DMS153 (cell line): Measurements from ENCODE around the gene ALG3.

Source experiments
- DNase-seq: peaks from one replicate; lab custom pipeline; 2025; lab: John Stamatoyannopoulos, UW

Gene ALG3

GRCh38 chr3:184234671-184235380 lies 13.9 kb downstream of the ALG3 start:
- no peak for DNase-seq

DNA sequence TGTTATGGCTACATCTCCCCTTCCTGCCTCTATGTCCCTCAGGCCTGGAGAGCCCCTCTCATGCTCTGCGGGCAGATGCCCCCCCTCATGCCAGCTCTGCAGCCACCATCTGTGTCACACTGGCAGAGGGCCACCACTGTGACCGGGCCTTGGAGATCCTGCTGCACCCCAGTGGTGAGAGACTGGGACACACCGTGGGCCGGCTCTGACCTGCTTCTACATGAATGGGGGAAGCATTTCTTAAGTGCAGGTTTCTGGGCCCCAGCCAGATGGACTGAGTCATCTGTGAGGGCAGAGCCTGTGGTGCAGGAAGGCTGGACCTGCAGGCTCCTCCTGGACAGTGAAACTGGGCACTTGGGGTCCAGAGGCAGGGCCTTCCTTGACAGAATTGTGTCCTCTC lies 14.5 kb downstream of the ALG3 start:
- DNase-seq: no peak

DNA sequence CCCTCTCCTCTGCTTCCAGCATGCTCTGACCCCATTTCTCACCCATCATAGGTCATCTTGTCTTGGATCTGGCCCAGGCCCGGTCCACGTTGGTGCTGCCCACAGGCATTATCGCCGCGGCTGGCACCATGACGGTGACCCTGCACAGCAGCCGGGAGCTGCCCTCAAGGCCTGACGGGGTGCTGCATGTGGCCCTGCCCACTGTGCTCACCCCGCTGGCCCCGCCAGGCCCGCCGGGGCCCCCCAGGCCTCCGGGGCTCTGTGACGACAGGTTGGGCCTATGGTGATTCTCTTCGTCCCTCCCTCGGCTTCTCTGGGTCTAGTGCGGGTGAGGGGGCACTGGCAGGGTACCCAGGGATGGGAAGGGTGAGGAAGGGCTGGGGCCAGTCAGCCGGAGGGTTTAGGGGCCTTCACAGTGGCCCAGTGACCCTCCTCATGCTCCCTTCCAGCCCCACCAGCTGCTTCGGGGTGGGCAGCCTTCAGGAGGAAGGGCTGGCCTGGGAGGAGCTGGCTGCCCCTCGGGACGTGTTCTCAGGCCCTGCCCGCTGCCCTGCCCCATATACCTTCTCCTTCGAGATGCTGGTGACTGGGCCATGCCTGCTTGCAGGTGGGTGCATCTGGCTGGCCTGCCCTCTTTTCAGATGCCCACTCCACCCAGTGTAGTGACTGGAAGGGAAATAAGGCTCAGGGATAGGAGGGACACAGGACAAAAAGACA lies 15.5 kb downstream of the ALG3 start:
- DNase-seq: no peak

GRCh38 chr3:184231671-184232070 lies 17.1 kb downstream of the ALG3 start:
- DNase-seq: no peak

DNA sequence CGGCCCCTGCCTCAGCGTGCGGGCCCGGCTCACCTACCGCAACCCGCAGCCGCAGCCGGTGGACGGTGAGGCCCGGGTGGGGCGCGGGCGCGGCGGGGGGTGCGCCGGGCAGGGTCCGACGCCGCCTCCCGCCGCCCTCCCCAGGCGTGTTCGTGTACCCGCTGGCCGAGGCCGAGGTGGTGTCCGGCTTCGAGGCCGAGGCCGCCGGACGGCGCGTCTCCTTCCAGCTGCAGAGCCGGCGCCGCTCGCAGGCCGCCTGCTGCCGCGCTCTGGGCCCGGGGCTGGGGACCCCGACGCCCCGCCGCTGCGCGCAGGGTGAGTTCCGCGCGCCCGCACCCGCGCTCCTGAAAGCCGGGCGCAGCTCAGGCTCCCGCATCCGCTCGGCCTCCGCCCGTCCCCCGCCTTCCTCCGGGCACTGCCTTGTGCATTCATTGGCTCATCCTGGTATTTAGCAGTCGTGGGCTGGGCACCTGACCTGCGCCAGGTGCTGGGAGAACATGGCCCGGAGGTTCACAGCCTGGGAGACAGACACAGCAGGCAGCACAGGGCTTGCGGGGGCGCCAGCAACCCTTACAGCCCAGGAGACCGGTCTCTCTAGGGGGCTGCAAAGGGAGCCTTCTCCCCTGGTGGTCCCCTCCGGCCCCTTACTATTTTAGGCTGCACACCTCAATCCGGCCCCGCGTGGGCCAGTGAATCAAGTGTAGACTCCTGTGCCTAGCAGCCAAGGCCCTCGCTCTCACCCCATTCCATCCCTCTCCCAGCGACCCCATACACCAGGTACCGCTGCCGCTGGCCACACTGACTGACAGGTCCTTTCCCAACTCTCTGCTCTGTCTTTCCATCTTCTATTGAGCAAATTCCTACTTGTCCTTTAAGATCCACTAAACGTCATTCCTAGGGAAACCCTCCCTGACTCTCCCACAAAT lies 17.9 kb downstream of the ALG3 start:
- peak; percentile 46 for DNase-seq

- DNase-seq: no peak
Measured at GRCh38 chr3:184230081-184230602, 18.6 kb downstream of the ALG3 start.

DNA sequence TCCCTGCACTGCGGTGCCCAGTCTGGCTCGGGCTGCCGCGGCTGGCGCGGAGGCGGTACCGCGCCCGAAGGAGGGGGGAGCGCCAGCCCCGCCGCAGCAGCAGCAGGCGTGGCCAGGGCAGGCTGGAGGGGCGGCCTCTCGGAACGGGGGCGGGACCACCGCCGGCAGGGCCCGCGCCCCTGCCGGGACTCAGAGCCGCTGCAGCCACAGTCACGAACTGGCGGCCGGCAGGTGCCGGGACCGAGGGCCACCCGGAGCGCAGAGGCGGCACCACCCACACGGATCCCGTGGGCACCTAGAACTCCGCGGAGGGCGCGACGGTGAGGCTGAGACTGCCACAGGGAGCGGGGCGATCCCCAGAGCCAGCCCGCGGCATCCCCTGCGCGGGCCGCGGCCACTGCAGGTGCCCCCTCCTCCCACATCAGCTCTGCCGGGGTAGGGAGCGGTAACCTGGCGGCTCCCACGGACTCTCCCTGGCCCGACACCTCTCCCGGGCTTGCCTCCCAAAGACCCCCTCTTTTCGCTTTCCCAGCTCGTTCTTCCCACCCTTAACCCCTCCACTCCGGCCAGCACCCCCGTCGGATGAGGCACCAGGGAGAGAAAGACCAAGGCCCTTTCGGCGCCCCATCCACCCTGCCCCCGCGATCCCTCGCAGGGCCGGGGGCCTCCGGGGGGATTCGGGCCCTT lies 19.2 kb downstream of the ALG3 start, which contains the start of gene VWA5B2:
VWA5B2 (plus strand) TSS at position 192 of the 687 bp plus-strand sequence. CDS start 944 bp downstream, outside the sequence.
- peak; percentile 26 for DNase-seq

DNA sequence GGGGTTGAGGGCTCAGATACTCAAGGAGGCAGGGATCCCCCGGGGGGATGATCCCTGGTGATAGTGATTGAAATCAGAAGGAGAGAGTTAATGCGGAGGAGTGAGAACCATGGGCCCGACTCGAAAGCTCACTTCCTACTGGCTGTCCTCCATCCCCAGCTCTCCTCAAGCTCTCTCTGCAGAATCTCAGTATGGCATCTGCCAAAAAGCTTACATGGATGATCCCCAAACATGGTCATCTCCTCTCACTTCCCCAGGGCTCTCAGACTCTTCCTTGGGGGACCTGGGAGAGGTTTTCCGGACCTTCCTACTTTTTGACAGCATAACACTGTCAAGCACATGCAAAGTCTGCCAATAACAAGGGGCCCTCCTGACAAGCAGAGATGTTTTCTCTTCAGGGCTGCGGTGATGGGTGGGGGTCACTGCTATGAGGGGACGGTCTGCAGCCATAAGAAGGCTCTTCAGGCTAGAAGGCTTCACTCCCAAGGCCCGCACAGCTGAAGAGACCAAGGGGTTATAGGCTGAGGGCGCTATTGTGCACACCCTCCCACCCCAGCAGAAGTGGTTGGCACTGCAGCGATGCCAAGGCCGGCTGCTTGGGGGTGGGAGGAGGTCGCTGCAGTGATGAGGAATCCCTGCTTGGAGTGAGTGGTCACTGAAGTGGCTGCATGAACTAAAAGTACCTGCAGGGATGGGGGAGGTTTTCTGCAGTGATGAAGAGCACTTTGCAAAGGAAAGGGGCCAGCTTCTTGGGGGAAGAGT lies 20.2 kb downstream of the ALG3 start:
- DNase-seq: no peak

- no peak for DNase-seq
Measured at GRCh38 chr3:184227481-184227935, 21.3 kb downstream of the ALG3 start.

- no peak for DNase-seq
Measured at GRCh38 chr3:184223946-184224345, 24.8 kb downstream of the ALG3 start.

DNA sequence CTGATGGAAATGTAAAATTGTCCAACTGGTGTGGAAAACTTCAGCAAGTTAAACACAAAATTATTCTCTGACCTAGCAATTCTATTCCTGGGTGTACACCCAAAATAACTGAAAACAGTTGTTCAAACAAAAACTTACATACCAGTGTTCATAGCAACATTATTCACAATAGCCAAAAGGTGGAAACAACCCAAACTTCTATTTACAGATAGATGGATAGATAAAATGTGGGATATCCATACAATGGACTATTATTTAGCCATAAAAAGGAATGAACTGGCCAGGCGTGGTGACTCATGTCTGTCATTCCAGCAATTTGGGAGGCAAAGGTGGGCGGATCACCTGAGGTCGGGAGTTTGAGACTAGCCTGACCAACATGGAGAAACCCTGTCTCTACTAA lies 26.2 kb downstream of the ALG3 start:
- no peak for DNase-seq

- no peak for DNase-seq
Measured at GRCh38 chr3:184218814-184219213, 29.9 kb downstream of the ALG3 start.

GRCh38 chr3:184211718-184212117 lies 37.0 kb downstream of the ALG3 start:
- no peak for DNase-seq

- no peak for DNase-seq
Measured at GRCh38 chr3:184211297-184211696, 37.5 kb downstream of the ALG3 start.

GRCh38 chr3:184209146-184209923 lies 39.4 kb downstream of the ALG3 start:
- no peak for DNase-seq

GRCh38 chr3:184203526-184203925 lies 45.2 kb downstream of the ALG3 start:
- no peak for DNase-seq

GRCh38 chr3:184200825-184201224 lies 47.9 kb downstream of the ALG3 start:
- no peak for DNase-seq

- no peak for DNase-seq
Measured at GRCh38 chr3:184198509-184198908, 50.3 kb downstream of the ALG3 start.

DNA sequence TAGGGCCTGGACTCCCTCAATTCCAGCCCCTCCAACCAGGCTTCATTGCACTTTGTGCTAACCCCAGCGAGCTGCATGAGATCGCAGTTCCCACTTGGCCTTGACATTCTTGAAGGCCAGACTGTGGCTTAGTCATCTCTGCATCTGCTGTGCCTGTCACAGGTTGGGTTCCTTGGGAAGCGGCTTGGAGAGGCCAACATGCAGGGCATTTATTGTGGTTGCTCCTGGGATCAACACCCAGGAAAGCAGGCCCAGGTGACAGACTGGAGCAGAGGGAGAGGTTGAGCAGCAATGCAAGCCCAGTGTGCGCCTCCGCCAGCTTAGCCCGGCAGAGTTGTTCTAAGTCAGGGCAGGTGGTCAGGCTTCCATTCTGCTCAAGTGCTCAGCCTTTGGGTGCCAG lies 52.2 kb downstream of the ALG3 start:
- DNase-seq: no peak

DNA sequence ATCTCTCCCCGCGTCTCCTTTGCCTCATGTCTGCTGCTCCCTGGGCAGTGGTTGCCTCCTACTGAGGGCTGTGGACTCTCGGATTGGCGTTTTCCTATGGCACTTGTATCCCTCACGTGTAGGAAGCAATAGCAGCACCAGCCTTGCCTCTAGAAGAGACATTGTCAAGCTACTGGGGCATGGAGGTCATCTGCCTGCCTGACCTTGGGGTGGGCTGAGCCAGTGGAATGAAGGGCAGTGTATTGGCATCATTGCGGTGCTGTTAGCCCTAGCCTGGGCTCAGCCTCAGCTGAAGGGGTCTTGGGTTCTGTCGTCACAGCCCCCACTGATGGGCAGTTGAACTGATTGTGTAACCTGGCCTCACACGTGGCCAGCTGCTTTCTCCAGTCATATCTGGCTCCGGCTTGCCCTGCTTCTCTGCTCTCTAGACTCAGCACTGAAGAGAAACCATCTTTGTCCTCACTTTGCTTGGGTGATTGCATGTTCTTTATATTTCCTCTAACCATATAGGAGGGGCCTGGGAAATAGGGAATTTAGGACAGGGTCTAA lies 54.7 kb downstream of the ALG3 start:
- no peak for DNase-seq
